Naive thymus-derived CD4-positive, alpha-beta T cell (primary cell): ENCODE data around the gene STARD10. TPM values are rescaled to one million over a fixed set of nuclear protein-coding genes. Genes with fewer than 3 reads are reported as not detected.

Experiments used
- ATAC-seq: fragments of 150-1000 bp; cut with Tn5 transposase; 2 replicates; pipeline ENCODE4 v1.10.0; 2021; ENCODE audit warnings: mild to moderate bottlenecking, moderate library complexity
- CTCF ChIA-PET: fragments of 350-600 bp; sonication (Branson Sonifier 250); formaldehyde crosslinking; loops from one replicate; lab custom pipeline; 2021; ENCODE audit warnings: antibody characterized with exemption; lab: Charles Lee
- POLR2A ChIA-PET: fragments of 350-600 bp; sonication (Branson Sonifier 250); formaldehyde crosslinking; loops from one replicate; lab custom pipeline; 2021; ENCODE audit warnings: antibody characterized with exemption, inconsistent platforms; lab: Charles Lee
- DNase-seq, 9 donors: peaks; one replicate each; pipeline versions ENCODE4 v3.0.0 to v3.0.0-alpha.2; 2020 to 2022; ENCODE audit warnings: mixed read lengths in 1 of 9
- H3K27ac ChIP-seq: one replicate; pipeline ENCODE4 v1.7.0; 2013; ENCODE audit warnings: mild to moderate bottlenecking, low read depth, low read length, moderate library complexity
- H3K27me3 ChIP-seq, 2 donors: one replicate each; pipeline ENCODE4 v1.7.0; 2013; ENCODE audit warnings: low read length in 2 of 2, mild to moderate bottlenecking in 2 of 2, moderate library complexity in 2 of 2; ENCODE audit not compliant: control insufficient read depth in 2 of 2, insufficient read depth in 2 of 2
- H3K36me3 ChIP-seq, 3 experiments: 1 replicate in 2 of 3; 2 replicates in 1 of 3; pipeline ENCODE4 v1.7.0; 2013; ENCODE audit warnings: low read length in 3 of 3, mild to moderate bottlenecking in 3 of 3, moderate library complexity in 1 of 3; ENCODE audit not compliant: insufficient read depth in 3 of 3, control insufficient read depth in 2 of 3
- H3K4me1 ChIP-seq, 2 donors: one replicate each; pipeline ENCODE4 v1.7.0; 2013; ENCODE audit warnings: low read length in 2 of 2, mild to moderate bottlenecking in 2 of 2, moderate library complexity in 1 of 2; ENCODE audit not compliant: control insufficient read depth in 2 of 2, insufficient read depth in 2 of 2
- H3K4me3 ChIP-seq: 2 replicates; pipeline ENCODE4 v1.7.0; 2013; ENCODE audit warnings: mild to moderate bottlenecking, low read length
- H3K9me3 ChIP-seq, 3 experiments: 1 replicate in 2 of 3; 2 replicates in 1 of 3; pipeline ENCODE4 v1.7.0; 2013; ENCODE audit warnings: low read length in 3 of 3; ENCODE audit not compliant: control insufficient read depth in 2 of 3
- H3K27ac Mint-ChIP-seq, 9 donors: one replicate each; pipeline ENCODE4 v1.8.0; 2020 to 2022; ENCODE audit warnings: mixed read lengths in 9 of 9, mild to moderate bottlenecking in 8 of 9, moderate library complexity in 5 of 9, inconsistent platforms in 2 of 9
- H3K27me3 Mint-ChIP-seq, 5 donors: one replicate each; pipeline ENCODE4 v1.8.0; 2021 to 2022; ENCODE audit warnings: mixed read lengths in 5 of 5, mild to moderate bottlenecking in 1 of 5
- H3K36me3 Mint-ChIP-seq, 5 donors: one replicate each; pipeline ENCODE4 v1.8.0; 2020 to 2022; ENCODE audit warnings: mixed read lengths in 5 of 5, mild to moderate bottlenecking in 3 of 5, inconsistent platforms in 1 of 5
- H3K4me1 Mint-ChIP-seq, 7 donors: one replicate each; pipeline ENCODE4 v1.8.0; 2020 to 2022; ENCODE audit warnings: mixed read lengths in 7 of 7, mild to moderate bottlenecking in 3 of 7, inconsistent platforms in 1 of 7
- H3K4me3 Mint-ChIP-seq, 10 donors: one replicate each; pipeline ENCODE4 v1.8.0; 2020 to 2022; ENCODE audit warnings: mild to moderate bottlenecking in 10 of 10, mixed read lengths in 10 of 10, moderate library complexity in 6 of 10, inconsistent platforms in 2 of 10
- H3K9me3 Mint-ChIP-seq, 11 donors: one replicate each; pipeline ENCODE4 v1.8.0; 2020 to 2022; ENCODE audit warnings: mixed read lengths in 11 of 11, mild to moderate bottlenecking in 4 of 11, inconsistent platforms in 1 of 11, moderate library complexity in 1 of 11
- intact Hi-C, 2 donors: fragments of 100-400 bp; cut with micrococcal nuclease; formaldehyde crosslinking; loops; one replicate each; pipeline ENCODE4 v1.15.1; 2023
- polyA plus RNA-seq, 2 donors: library from polyadenylated mRNA; unstranded; fragments of 300-500 nt; fragmentation: Illumina TruSeq; gene quantifications; one replicate each; pipeline ENCODE4 v1.2.3, GENCODE V29; 2021
- total RNA-seq, 6 experiments: library from RNA in 5 of 6; stranded (reverse) in 5 of 6; gene quantifications; 1 replicate in 5 of 6; 2 replicates in 1 of 6; pipeline ENCODE4 v1.2.3 and lab custom pipeline; 2021 to 2026

Gene STARD10
- total and polyA plus RNA-seq, 7 experiments from 2014 or later = 10.9 to 26.1 (median 18.4) TPM

- no peaks in the 10 kb centered on the region for H3K4me1 ChIP-seq
- H3K36me3 ChIP-seq = peaks cover 0 to 8% (median 0%) of the 10 kb centered on the region in 3 experiments
- H3K4me3 ChIP-seq = no peak overlapping the region
- POLR2A ChIA-PET = interaction anchor here (1.1 kb wide), 1 partner anchor 32 kb away, joined by 3 read pairs; no protein-coding TSS in a partner anchor
- no peak for ATAC-seq
- H3K27ac Mint-ChIP-seq = peak overlapping the region in 1 of 9 donors; percentile 7
- no peaks in the 10 kb centered on the region for H3K9me3 Mint-ChIP-seq
- H3K4me3 Mint-ChIP-seq = no peak overlapping the region
- intact Hi-C loops = no loop called here
- H3K36me3 Mint-ChIP-seq = peaks cover 0 to 19% (median 5%) of the 10 kb centered on the region in 5 donors
- H3K27me3 ChIP-seq = no peaks in the 10 kb centered on the region
- peaks cover 0 to 19% (median 4%) of the 10 kb centered on the region in 7 donors for H3K4me1 Mint-ChIP-seq
- H3K27ac ChIP-seq = no peak overlapping the region
- no peaks in the 10 kb centered on the region for H3K9me3 ChIP-seq
- H3K27me3 Mint-ChIP-seq = no peaks in the 10 kb centered on the region
- CTCF ChIA-PET = no interaction called here
- DNase-seq = no peak
Observed at GRCh38 chr11:72760539-72761405, 33.1 kb downstream of the STARD10 start.

GRCh38 chr11:72759468-72759985 is 34.3 kb downstream of the STARD10 start:
- Histone ChIP-seq H3K9me3 (no peaks in the 10 kb centered on the region), H3K4me1 (no peaks in the 10 kb centered on the region), H3K36me3 (peaks cover 0 to 8% (median 0%) of the 10 kb centered on the region in 3 experiments), H3K27ac (no peak overlapping the region), H3K27me3 (no peaks in the 10 kb centered on the region), H3K4me3 (no peak overlapping the region)
- no peak for DNase-seq
- Mint-ChIP-seq H3K9me3 (no peaks in the 10 kb centered on the region), H3K27me3 (no peaks in the 10 kb centered on the region), H3K27ac (peak overlapping the region in 2 of 9 donors; percentile 10 to 64), H3K36me3 (peaks cover 0 to 19% (median 5%) of the 10 kb centered on the region in 5 donors), H3K4me1 (peaks cover 0 to 19% (median 4%) of the 10 kb centered on the region in 7 donors), H3K4me3 (no peak overlapping the region)
- ChIA-PET CTCF (no interaction called here), POLR2A (interaction anchor here (1.1 kb wide), 1 partner anchor 33 kb away, joined by 3 read pairs; no protein-coding TSS in a partner anchor)
- no peak for ATAC-seq
- intact Hi-C loops = no loop called here

- Histone ChIP-seq H3K36me3 (peaks cover 0 to 8% (median 0%) of the 10 kb centered on the region in 3 experiments), H3K27me3 (no peaks in the 10 kb centered on the region), H3K4me3 (no peak overlapping the region), H3K9me3 (no peaks in the 10 kb centered on the region), H3K27ac (no peak overlapping the region), H3K4me1 (no peaks in the 10 kb centered on the region)
- Mint-ChIP-seq H3K4me3 (no peak overlapping the region), H3K36me3 (peaks cover 0 to 22% (median 5%) of the 10 kb centered on the region in 5 donors), H3K4me1 (peaks cover 0 to 23% (median 7%) of the 10 kb centered on the region in 7 donors), H3K27me3 (no peaks in the 10 kb centered on the region), H3K27ac (no peak overlapping the region), H3K9me3 (no peaks in the 10 kb centered on the region)
- ChIA-PET CTCF (no interaction called here), POLR2A (no interaction called here)
- ATAC-seq = peak; percentile 75
- intact Hi-C loops = no loop called here
- no peak for DNase-seq
Observed at GRCh38 chr11:72758690-72759389, 35.0 kb downstream of the STARD10 start.

- H3K4me1 ChIP-seq = no peaks in the 10 kb centered on the region
- Mint-ChIP-seq H3K36me3 (peaks cover 0 to 22% (median 5%) of the 10 kb centered on the region in 5 donors), H3K27ac (no peak overlapping the region), H3K9me3 (no peaks in the 10 kb centered on the region), H3K4me1 (peaks cover 2 to 25% (median 7%) of the 10 kb centered on the region in 7 donors), H3K27me3 (no peaks in the 10 kb centered on the region), H3K4me3 (no peak overlapping the region)
- H3K27me3 ChIP-seq = no peaks in the 10 kb centered on the region
- ATAC-seq = no peak
- intact Hi-C loops = no loop called here
- H3K4me3 ChIP-seq = no peak overlapping the region
- no peak overlapping the region for H3K27ac ChIP-seq
- POLR2A ChIA-PET = no interaction called here
- CTCF ChIA-PET = no interaction called here
- H3K9me3 ChIP-seq = no peaks in the 10 kb centered on the region
- DNase-seq = no peak
- H3K36me3 ChIP-seq = peaks cover 0 to 8% (median 0%) of the 10 kb centered on the region in 3 experiments
Observed at GRCh38 chr11:72758304-72758689, 35.5 kb downstream of the STARD10 start.

GRCh38 chr11:72755713-72756285 is 38.0 kb downstream of the STARD10 start:
- Mint-ChIP-seq H3K36me3 (peaks cover 0 to 22% (median 5%) of the 10 kb centered on the region in 5 donors), H3K4me1 (peaks cover 16 to 38% (median 21%) of the 10 kb centered on the region in 7 donors), H3K9me3 (no peaks in the 10 kb centered on the region), H3K27ac (peak overlapping the region in 2 of 9 donors; percentile 22 to 51), H3K27me3 (no peaks in the 10 kb centered on the region), H3K4me3 (peak overlapping the region in 1 of 10 donors; percentile 16)
- H3K9me3 ChIP-seq = no peaks in the 10 kb centered on the region
- DNase-seq (no peak), ATAC-seq (no peak)
- H3K27ac ChIP-seq = no peak overlapping the region
- peaks cover 0 to 13% (median 0%) of the 10 kb centered on the region in 3 experiments for H3K36me3 ChIP-seq
- no peak overlapping the region for H3K4me3 ChIP-seq
- intact Hi-C loops = no loop called here
- POLR2A ChIA-PET = no interaction called here
- H3K27me3 ChIP-seq = no peaks in the 10 kb centered on the region
- CTCF ChIA-PET = no interaction called here
- peaks cover 16 to 17% of the 10 kb centered on the region in 2 donors for H3K4me1 ChIP-seq

- Mint-ChIP-seq H3K36me3 (peaks cover 0 to 22% (median 5%) of the 10 kb centered on the region in 5 donors), H3K4me1 (peaks cover 24 to 45% (median 29%) of the 10 kb centered on the region in 7 donors), H3K4me3 (peak overlapping the region in 1 of 10 donors; percentile 29), H3K9me3 (no peaks in the 10 kb centered on the region), H3K27me3 (no peaks in the 10 kb centered on the region), H3K27ac (peak overlapping the region in 1 of 9 donors; percentile 28)
- DNase-seq (no peak), ATAC-seq (no peak)
- no peak overlapping the region for H3K4me3 ChIP-seq
- H3K9me3 ChIP-seq = no peaks in the 10 kb centered on the region
- H3K4me1 ChIP-seq = peaks cover 22 to 28% of the 10 kb centered on the region in 2 donors
- ChIA-PET POLR2A (no interaction called here), CTCF (no interaction called here)
- no peaks in the 10 kb centered on the region for H3K27me3 ChIP-seq
- no peak overlapping the region for H3K27ac ChIP-seq
- intact Hi-C loops = no loop called here
- H3K36me3 ChIP-seq = peaks cover 0 to 13% (median 0%) of the 10 kb centered on the region in 3 experiments
Observed at GRCh38 chr11:72754544-72755155, 39.2 kb downstream of the STARD10 start.
